ENCODE data around the gene SON. TPM values are rescaled to one million over a fixed set of nuclear protein-coding genes. Genes with fewer than 3 reads are reported as not detected.
"Not testable (repeated sequence)": the region's sequence is repeated elsewhere in the genome, so short reads cannot be mapped to it uniquely, and the experiment has no call there.

The SON gene
- polyA plus RNA-seq, 1 donor from 2014 or later = 699 TPM

GRCh38 chr21:33578214-33578613 lies 35.4 kb downstream of the SON start:
- no peak overlapping the region for H3K4me3 Mint-ChIP-seq
- no peaks in the 10 kb centered on the region for H3K36me3 Mint-ChIP-seq
- H3K27me3 Mint-ChIP-seq = no peaks in the 10 kb centered on the region
- H3K27ac Mint-ChIP-seq = no peak overlapping the region
- H3K4me1 Mint-ChIP-seq = no peaks in the 10 kb centered on the region
- no peaks in the 10 kb centered on the region for H3K9me3 Mint-ChIP-seq

GRCh38 chr21:33578959-33579542 lies 36.2 kb downstream of the SON start:
- H3K9me3 Mint-ChIP-seq = no peaks in the 10 kb centered on the region
- no peaks in the 10 kb centered on the region for H3K4me1 Mint-ChIP-seq
- no peaks in the 10 kb centered on the region for H3K27me3 Mint-ChIP-seq
- no peak overlapping the region for H3K27ac Mint-ChIP-seq
- H3K4me3 Mint-ChIP-seq = no peak overlapping the region
- no peaks in the 10 kb centered on the region for H3K36me3 Mint-ChIP-seq

DNA sequence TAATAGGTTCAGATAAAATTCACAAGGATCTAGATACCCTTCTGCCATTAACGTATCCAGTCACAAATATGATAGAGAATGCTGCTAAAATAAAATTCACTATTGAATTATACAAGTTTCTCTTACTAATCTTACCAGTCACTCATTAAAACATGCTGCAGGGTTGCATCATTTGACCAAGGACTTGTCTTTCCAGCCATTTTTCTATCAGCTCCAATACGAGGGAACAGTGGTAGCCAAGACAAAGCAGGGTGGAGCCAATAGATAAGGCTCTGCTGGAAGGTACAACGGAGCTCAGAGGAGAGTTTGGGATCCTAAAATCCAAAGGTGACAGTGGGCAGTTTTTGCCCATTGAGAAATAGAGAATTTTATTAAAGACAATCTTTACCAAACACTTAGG lies 41.6 kb downstream of the SON start:
- no peak overlapping the region for H3K4me3 Mint-ChIP-seq
- H3K27ac Mint-ChIP-seq = no peak overlapping the region
- no peaks in the 10 kb centered on the region for H3K27me3 Mint-ChIP-seq
- peaks cover 3 to 8% (median 5%) of the 10 kb centered on the region in 3 donors for H3K4me1 Mint-ChIP-seq
- no peaks in the 10 kb centered on the region for H3K36me3 Mint-ChIP-seq
- H3K9me3 Mint-ChIP-seq = no peaks in the 10 kb centered on the region

DNA sequence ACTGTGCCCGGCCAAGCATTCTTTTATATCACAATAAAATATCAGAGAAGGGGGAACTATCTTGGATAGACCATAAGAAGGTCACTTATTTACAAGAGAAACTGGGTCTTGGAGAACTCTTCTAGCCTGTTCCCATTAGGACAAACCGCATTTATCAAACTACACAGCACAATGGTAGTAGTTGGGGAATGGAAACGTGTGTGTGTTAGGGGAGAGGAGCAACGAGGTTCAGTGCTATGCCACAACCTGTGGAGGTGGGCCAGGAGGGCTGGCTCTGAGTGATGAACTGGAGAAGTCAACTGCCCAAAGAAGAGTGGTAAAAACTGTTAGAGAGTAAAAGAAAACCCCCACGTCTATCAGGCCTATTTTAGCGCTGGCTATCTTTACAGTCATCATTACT lies 44.1 kb downstream of the SON start:
- Mint-ChIP-seq H3K9me3 (no peaks in the 10 kb centered on the region), H3K36me3 (no peaks in the 10 kb centered on the region), H3K27me3 (no peaks in the 10 kb centered on the region), H3K4me1 (peaks cover 3 to 8% (median 5%) of the 10 kb centered on the region in 3 donors), H3K4me3 (peak overlapping the region in 2 of 4 donors; percentile 49 to 85), H3K27ac (peak overlapping the region in 1 of 3 donors; percentile 21)

DNA sequence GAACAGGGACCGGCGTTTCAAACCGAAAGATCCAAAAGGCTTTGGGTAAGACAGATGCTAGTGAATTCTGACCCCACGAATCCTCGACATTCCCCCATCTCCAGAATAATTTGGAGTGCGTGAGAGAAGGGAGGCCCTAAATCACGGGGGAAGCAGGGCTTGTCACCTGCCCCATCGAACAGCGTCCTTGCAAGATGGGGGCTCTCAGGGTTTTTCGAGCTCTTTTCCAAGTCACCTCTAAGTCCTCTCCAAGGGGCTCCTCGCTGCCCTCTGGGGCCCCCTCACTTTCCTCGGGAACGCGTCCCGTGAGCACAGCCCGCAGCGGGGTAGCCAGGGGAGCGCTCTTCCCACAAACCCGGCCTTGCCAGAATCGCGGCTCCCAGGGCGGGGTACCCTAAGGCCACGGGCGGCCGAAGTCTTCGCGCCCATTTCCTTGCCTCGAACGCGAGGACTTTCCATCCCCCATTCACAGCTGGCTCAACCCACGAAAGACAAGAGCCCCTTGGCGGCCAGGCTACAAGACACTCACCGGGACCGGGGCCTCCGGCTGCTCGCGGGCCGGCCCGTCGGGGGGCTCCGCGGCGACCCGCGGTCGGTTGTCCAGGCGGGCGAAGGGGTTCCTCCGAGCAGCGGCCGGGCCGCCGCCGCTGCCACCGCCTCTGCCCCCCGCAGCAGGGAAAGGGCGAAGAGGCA lies 45.1 kb downstream of the SON start:
- no peaks in the 10 kb centered on the region for H3K36me3 Mint-ChIP-seq
- peak overlapping the region; percentile 82 to 94 (median 92) for H3K4me3 Mint-ChIP-seq
- H3K4me1 Mint-ChIP-seq = peaks cover 3 to 8% (median 5%) of the 10 kb centered on the region in 3 donors
- no peaks in the 10 kb centered on the region for H3K9me3 Mint-ChIP-seq
- no peaks in the 10 kb centered on the region for H3K27me3 Mint-ChIP-seq
- H3K27ac Mint-ChIP-seq = no peak overlapping the region

DNA sequence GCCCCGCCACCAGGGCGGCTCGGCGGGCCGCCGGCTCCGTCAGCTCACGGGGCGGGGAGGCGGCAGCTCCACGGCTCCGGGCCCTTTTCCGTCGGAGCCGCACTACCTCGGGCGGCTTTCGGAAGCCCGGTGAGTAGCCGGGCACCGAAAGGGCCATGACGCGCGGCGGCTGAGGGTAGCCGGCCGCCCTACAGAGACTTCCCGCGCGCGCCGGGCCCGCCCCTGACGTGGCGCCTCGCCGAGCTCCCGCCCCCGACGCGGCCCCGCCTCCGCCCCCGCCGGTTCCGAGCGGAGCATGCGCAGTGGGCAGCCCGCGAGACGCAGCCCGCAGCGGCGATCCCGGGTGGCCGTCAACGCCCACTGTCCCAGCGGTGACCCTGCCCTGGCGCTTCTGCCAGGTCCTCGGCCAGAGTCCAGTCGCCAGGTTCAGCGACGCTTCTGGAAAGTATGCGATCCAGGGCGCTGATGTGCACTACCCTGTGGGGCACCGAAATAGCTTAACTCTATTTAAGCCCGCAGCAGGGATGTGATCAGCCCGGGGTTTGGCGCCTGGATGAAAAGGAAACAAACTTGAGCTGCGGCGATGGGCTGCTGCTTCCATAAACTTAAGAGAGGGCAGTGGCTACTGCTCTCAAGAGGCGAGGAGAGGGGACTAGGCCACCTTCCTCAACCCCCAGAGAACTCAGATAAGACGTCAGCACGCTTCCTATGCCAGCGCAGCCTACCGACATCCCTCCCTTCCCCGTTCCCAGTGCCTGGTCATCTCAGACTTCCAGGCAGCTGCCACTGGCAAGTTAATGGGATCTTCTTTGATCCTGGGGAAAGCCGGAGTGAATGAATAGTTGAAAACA lies 45.9 kb downstream of the SON start, which contains the start of gene DONSON:
Gene DONSON (minus strand): TSS at position 200 of the 851 bp plus-strand sequence. CDS start 43 bp downstream, at position 157.
- peaks cover 3 to 8% (median 5%) of the 10 kb centered on the region in 3 donors for H3K4me1 Mint-ChIP-seq
- H3K27ac Mint-ChIP-seq = peak within 1 kb of the TSS; percentile 38 to 66 (median 60)
- H3K27me3 Mint-ChIP-seq = no peaks in the 10 kb centered on the region
- peak within 1 kb of the TSS; percentile 85 to 98 (median 96) for H3K4me3 Mint-ChIP-seq
- no peaks in the 10 kb centered on the region for H3K9me3 Mint-ChIP-seq
- H3K36me3 Mint-ChIP-seq = peaks cover 2% of the 10 kb centered on the region

- H3K36me3 Mint-ChIP-seq = peaks cover 4% of the 10 kb centered on the region
- no peaks in the 10 kb centered on the region for H3K4me1 Mint-ChIP-seq
These were observed 55.2 kb downstream of the SON start for GRCh38 chr21:33598051-33598450.

GRCh38 chr21:33608559-33608958 lies 65.7 kb downstream of the SON start:
- Mint-ChIP-seq H3K36me3 (peaks cover 2% of the 10 kb centered on the region), H3K27me3 (no peaks in the 10 kb centered on the region), H3K4me3 (no peak overlapping the region), H3K4me1 (peaks cover 0 to 4% (median 0%) of the 10 kb centered on the region in 3 donors), H3K9me3 (no peaks in the 10 kb centered on the region), H3K27ac (peak overlapping the region; percentile 25 to 68 (median 56))

More at GRCh38 chr21:33598051-33598450, 55.2 kb downstream of the SON start:
- Mint-ChIP-seq H3K27ac (peak overlapping the region in 1 of 3 donors; percentile 39), H3K4me3 (no peak overlapping the region), H3K9me3 (no peaks in the 10 kb centered on the region), H3K27me3 (no peaks in the 10 kb centered on the region)

- Mint-ChIP-seq H3K27me3 (no peaks in the 10 kb centered on the region), H3K4me3 (no peak overlapping the region), H3K36me3 (peaks cover 3% of the 10 kb centered on the region), H3K27ac (no peak overlapping the region), H3K4me1 (peaks cover 0 to 2% (median 0%) of the 10 kb centered on the region in 3 donors), H3K9me3 (no peaks in the 10 kb centered on the region)
These were observed 68.3 kb downstream of the SON start for GRCh38 chr21:33611006-33611744.

DNA sequence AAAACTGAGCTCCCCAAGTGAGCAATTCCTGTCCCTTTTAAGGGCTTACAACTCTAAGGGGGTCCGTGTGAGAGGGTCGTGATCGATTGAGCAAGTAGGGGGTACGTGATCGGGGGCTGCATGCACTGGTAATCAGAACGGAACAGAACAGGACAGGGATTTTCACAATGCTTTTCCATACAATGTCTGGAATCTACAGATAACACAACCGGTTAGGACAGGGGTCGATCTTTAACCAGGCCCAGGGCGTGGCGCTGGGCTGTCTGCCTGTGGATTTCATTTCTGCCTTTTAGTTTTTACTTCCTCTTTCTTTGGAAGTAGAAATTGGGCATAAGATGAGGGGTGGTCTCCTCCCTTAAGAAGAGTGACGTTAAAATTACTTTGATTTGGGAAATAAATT lies 74.7 kb downstream of the SON start:
- H3K36me3 Mint-ChIP-seq = peaks cover 18% of the 10 kb centered on the region
- not testable (repeated sequence) for H3K9me3 Mint-ChIP-seq, H3K27me3 Mint-ChIP-seq, H3K4me3 Mint-ChIP-seq, H3K27ac Mint-ChIP-seq, H3K4me1 Mint-ChIP-seq

- H3K9me3 Mint-ChIP-seq = no peaks in the 10 kb centered on the region
- no peak overlapping the region for H3K4me3 Mint-ChIP-seq
- H3K4me1 Mint-ChIP-seq = peaks cover 0 to 4% (median 4%) of the 10 kb centered on the region in 3 donors
- no peaks in the 10 kb centered on the region for H3K27me3 Mint-ChIP-seq
- peaks cover 16% of the 10 kb centered on the region for H3K36me3 Mint-ChIP-seq
- no peak overlapping the region for H3K27ac Mint-ChIP-seq
These were observed 75.6 kb downstream of the SON start for GRCh38 chr21:33618407-33618806.

DNA sequence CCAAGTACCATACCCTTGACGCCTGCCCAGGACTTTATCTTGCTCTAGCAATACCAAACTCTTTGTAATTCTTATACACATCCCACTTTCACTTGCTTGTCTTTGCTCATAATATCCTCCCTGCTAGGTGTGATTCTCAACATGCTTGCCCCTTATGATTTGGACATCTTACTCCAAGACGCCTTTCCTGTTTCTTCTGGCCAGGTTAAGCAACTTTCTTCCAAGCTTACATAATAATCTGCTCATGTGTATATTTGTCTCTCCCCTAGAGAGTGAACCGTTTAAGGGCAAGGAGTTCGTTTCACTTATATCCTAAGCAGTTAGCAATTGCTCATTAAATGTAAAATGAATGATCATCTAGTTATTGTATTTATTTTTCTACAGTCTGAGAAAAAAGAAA lies 76.9 kb downstream of the SON start:
- Mint-ChIP-seq H3K4me3 (no peak overlapping the region), H3K4me1 (peaks cover 0 to 4% (median 4%) of the 10 kb centered on the region in 3 donors), H3K36me3 (peaks cover 19% of the 10 kb centered on the region), H3K27ac (no peak overlapping the region), H3K9me3 (no peaks in the 10 kb centered on the region), H3K27me3 (no peaks in the 10 kb centered on the region)

DNA sequence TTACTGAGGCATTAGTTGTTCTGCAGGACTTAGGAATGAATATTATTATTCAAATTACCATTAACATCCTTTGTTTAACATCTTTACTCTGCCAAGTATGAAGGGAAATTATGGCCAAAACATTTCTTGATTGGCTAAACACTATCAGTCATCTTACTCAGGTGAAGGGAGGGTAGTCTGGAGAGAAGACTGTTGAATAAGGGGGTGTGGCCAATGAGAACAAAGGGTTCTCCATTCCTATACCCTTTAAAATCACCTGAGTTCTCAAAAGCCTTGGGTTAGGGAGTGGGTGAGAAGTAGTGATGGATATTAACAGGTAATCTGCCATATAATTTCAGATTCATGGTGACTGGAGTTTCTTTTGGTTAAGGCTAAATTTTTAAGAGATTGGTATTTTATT lies 79.4 kb downstream of the SON start:
- Mint-ChIP-seq H3K9me3 (no peaks in the 10 kb centered on the region), H3K27ac (no peak overlapping the region), H3K27me3 (no peaks in the 10 kb centered on the region), H3K36me3 (peaks cover 16% of the 10 kb centered on the region), H3K4me1 (peaks cover 0 to 4% (median 4%) of the 10 kb centered on the region in 3 donors), H3K4me3 (no peak overlapping the region)

- not testable (repeated sequence) for H3K9me3 Mint-ChIP-seq, H3K27ac Mint-ChIP-seq, H3K27me3 Mint-ChIP-seq, H3K4me3 Mint-ChIP-seq, H3K4me1 Mint-ChIP-seq
- H3K36me3 Mint-ChIP-seq = peaks cover 13% of the 10 kb centered on the region
These were observed 83.3 kb downstream of the SON start for GRCh38 chr21:33626151-33626550.
